ENCODE data around the gene OR1I1.

- TF ChIP-seq, protein P1, sequence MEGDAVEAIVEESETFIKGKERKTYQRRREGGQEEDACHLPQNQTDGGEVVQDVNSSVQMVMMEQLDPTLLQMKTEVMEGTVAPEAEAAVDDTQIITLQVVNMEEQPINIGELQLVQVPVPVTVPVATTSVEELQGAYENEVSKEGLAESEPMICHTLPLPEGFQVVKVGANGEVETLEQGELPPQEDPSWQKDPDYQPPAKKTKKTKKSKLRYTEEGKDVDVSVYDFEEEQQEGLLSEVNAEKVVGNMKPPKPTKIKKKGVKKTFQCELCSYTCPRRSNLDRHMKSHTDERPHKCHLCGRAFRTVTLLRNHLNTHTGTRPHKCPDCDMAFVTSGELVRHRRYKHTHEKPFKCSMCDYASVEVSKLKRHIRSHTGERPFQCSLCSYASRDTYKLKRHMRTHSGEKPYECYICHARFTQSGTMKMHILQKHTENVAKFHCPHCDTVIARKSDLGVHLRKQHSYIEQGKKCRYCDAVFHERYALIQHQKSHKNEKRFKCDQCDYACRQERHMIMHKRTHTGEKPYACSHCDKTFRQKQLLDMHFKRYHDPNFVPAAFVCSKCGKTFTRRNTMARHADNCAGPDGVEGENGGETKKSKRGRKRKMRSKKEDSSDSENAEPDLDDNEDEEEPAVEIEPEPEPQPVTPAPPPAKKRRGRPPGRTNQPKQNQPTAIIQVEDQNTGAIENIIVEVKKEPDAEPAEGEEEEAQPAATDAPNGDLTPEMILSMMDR (IDR thresholded peaks at IDR 0.05): no peak
- TF ChIP-seq POLR2A (IDR thresholded peaks at IDR 0.05): no peak
These were observed 38.4 kb downstream of the OR1I1 start for GRCh38 chr19:15120135-15121026.

Data from testis (tissue), 2 donors.